Measurements from ENCODE around the gene ST6GALNAC5. TPM values are rescaled to one million over a fixed set of nuclear protein-coding genes. Genes with fewer than 3 reads are reported as not detected.
"Not testable (repeated sequence)": the region's sequence is repeated elsewhere in the genome, so short reads cannot be mapped to it uniquely, and the experiment has no call there.

ST6GALNAC5 gene
- 30.3 and 31.0 TPM in 2 replicates for polyA plus RNA-seq (2014; cell fraction: cytosol; rRNA removed)
- 15.5 and 19.3 TPM in 2 replicates for polyA plus RNA-seq (2014; cell fraction: nucleus; rRNA removed)

GRCh38 chr1:76867342-76868130 lies at the start of gene ST6GALNAC5:
TSS of gene ST6GALNAC5 (plus strand) at chr1:76867480.
- DNase-seq (ENCODE audit: low spot score) = peak; percentile 81

GRCh38 chr1:76820028-76820427 lies 47.3 kb upstream of the ST6GALNAC5 start:
- DNase-seq (ENCODE audit: low spot score) = no peak

- not testable (repeated sequence) for DNase-seq (ENCODE audit: low spot score)
Measured at GRCh38 chr1:76822961-76823360, 44.3 kb upstream of the ST6GALNAC5 start.

- DNase-seq (ENCODE audit: low spot score) = no peak
Measured at GRCh38 chr1:76824106-76824505, 43.2 kb upstream of the ST6GALNAC5 start.

GRCh38 chr1:76826072-76826845 lies 41.0 kb upstream of the ST6GALNAC5 start:
- DNase-seq (ENCODE audit: low spot score) = no peak

GRCh38 chr1:76827066-76827465 lies 40.2 kb upstream of the ST6GALNAC5 start:
- DNase-seq (ENCODE audit: low spot score) = no peak

- DNase-seq (ENCODE audit: low spot score) = peak; percentile 6
Measured at GRCh38 chr1:76830373-76830772, 36.9 kb upstream of the ST6GALNAC5 start.

GRCh38 chr1:76832521-76832920 lies 34.8 kb upstream of the ST6GALNAC5 start:
- no peak for DNase-seq (ENCODE audit: low spot score)

- DNase-seq (ENCODE audit: low spot score) = no peak
Measured at GRCh38 chr1:76833151-76833550, 34.1 kb upstream of the ST6GALNAC5 start.

- no peak for DNase-seq (ENCODE audit: low spot score)
Measured at GRCh38 chr1:76833856-76834255, 33.4 kb upstream of the ST6GALNAC5 start.

GRCh38 chr1:76835203-76835602 lies 32.1 kb upstream of the ST6GALNAC5 start:
- no peak for DNase-seq (ENCODE audit: low spot score)

- no peak for DNase-seq (ENCODE audit: low spot score)
Measured at GRCh38 chr1:76840278-76840677, 27.0 kb upstream of the ST6GALNAC5 start.

- no peak for DNase-seq (ENCODE audit: low spot score)
Measured at GRCh38 chr1:76841460-76841859, 25.8 kb upstream of the ST6GALNAC5 start.

- no peak for DNase-seq (ENCODE audit: low spot score)
Measured at GRCh38 chr1:76843821-76844464, 23.3 kb upstream of the ST6GALNAC5 start.

- no peak for DNase-seq (ENCODE audit: low spot score)
Measured at GRCh38 chr1:76854255-76854654, 13.0 kb upstream of the ST6GALNAC5 start.

GRCh38 chr1:76856104-76856503 lies 11.2 kb upstream of the ST6GALNAC5 start:
- no peak for DNase-seq (ENCODE audit: low spot score)

- DNase-seq (ENCODE audit: low spot score) = no peak
Measured at GRCh38 chr1:76857138-76857537, 10.1 kb upstream of the ST6GALNAC5 start.

GRCh38 chr1:76857973-76858372 lies 9.3 kb upstream of the ST6GALNAC5 start:
- DNase-seq (ENCODE audit: low spot score) = no peak

- no peak for DNase-seq (ENCODE audit: low spot score)
Measured at GRCh38 chr1:76861149-76861548, 6.1 kb upstream of the ST6GALNAC5 start.

- no peak for DNase-seq (ENCODE audit: low spot score)
Measured at GRCh38 chr1:76862447-76862846, 4.8 kb upstream of the ST6GALNAC5 start.

- DNase-seq (ENCODE audit: low spot score) = no peak
Measured at GRCh38 chr1:76864383-76864782, 2.9 kb upstream of the ST6GALNAC5 start.

- no peak for DNase-seq (ENCODE audit: low spot score)
Measured at GRCh38 chr1:76865696-76866286, 1.5 kb upstream of the ST6GALNAC5 start.
